Upper lobe of left lung (tissue), 4 donors: ENCODE data around the gene PILRB.

Experiments used
- EP300 ChIP-seq, 4 donors: sonication (generic); formaldehyde crosslinking; IDR thresholded peaks; one replicate each; pipeline ENCODE4 v1.5.1; 2017; ENCODE audit warnings: antibody characterized with exemption in 4 of 4, control low read depth in 2 of 4
- POLR2A ChIP-seq, 4 donors: fragments of 450-650 bp; IDR thresholded peaks; one replicate each; pipeline ENCODE4 v1.5.1; 2016 to 2017; ENCODE audit warnings: antibody characterized with exemption in 4 of 4, mild to moderate bottlenecking in 2 of 4
- POLR2AphosphoS5 ChIP-seq, 2 donors: sonication (generic); formaldehyde crosslinking; IDR thresholded peaks; one replicate each; pipeline ENCODE4 v1.5.1; 2017; ENCODE audit warnings: antibody characterized with exemption in 2 of 2
- TF ChIP-seq, protein P1 (sequence below), 6 experiments: fragments of 450-650 bp in 4 of 6; fragments of 200-600 bp in 2 of 6; sonication (generic) in 2 of 6; IDR thresholded peaks; one replicate each; pipeline ENCODE4 v1.5.1; 2016 to 2019; ENCODE audit warnings: antibody characterized with exemption in 6 of 6

- TF ChIP-seq, protein P1, sequence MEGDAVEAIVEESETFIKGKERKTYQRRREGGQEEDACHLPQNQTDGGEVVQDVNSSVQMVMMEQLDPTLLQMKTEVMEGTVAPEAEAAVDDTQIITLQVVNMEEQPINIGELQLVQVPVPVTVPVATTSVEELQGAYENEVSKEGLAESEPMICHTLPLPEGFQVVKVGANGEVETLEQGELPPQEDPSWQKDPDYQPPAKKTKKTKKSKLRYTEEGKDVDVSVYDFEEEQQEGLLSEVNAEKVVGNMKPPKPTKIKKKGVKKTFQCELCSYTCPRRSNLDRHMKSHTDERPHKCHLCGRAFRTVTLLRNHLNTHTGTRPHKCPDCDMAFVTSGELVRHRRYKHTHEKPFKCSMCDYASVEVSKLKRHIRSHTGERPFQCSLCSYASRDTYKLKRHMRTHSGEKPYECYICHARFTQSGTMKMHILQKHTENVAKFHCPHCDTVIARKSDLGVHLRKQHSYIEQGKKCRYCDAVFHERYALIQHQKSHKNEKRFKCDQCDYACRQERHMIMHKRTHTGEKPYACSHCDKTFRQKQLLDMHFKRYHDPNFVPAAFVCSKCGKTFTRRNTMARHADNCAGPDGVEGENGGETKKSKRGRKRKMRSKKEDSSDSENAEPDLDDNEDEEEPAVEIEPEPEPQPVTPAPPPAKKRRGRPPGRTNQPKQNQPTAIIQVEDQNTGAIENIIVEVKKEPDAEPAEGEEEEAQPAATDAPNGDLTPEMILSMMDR (IDR thresholded peaks at IDR 0.05), result no peak
- TF ChIP-seq POLR2A (IDR thresholded peaks at IDR 0.05), result no peak
- no peak for TF ChIP-seq POLR2AphosphoS5 (IDR thresholded peaks at IDR 0.05)
- TF ChIP-seq EP300 (IDR thresholded peaks at IDR 0.05), result no peak
These were observed 29.8 kb downstream of the PILRB start for GRCh38 chr7:100387695-100388094.
